IPS DF 6.9 (cell line): ENCODE data around the gene NCF2.

Source experiments
- DNase-seq: peaks from one replicate; pipeline ENCODE4 v3.0.0-alpha.2; 2013; ENCODE audit warnings: low read depth, low spot score
- H3K27ac ChIP-seq: one replicate; pipeline ENCODE4 v1.5.1; 2013; ENCODE audit warnings: low read length, control low read depth
- H3K27me3 ChIP-seq: 2 replicates; pipeline ENCODE4 v1.6.1; 2013; ENCODE audit warnings: mild to moderate bottlenecking, low read length; ENCODE audit not compliant: control insufficient read depth, insufficient read depth
- H3K36me3 ChIP-seq: 2 replicates; pipeline ENCODE4 v1.6.1; 2013; ENCODE audit warnings: low read length; ENCODE audit not compliant: control insufficient read depth, insufficient read depth
- H3K4me1 ChIP-seq: 2 replicates; pipeline ENCODE4 v1.6.1; 2013; ENCODE audit warnings: low read length; ENCODE audit not compliant: control insufficient read depth, insufficient read depth
- H3K4me3 ChIP-seq: 2 replicates; pipeline ENCODE4 v1.5.1; 2013; ENCODE audit warnings: mild to moderate bottlenecking, low read length
- H3K9me3 ChIP-seq: 2 replicates; pipeline ENCODE4 v1.6.1; 2013; ENCODE audit warnings: low read length, inconsistent platforms; ENCODE audit not compliant: control insufficient read depth, insufficient read depth
- WGBS: extraction: QIAGEN DNeasy Blood & Tissue Kit; methylation state at CpG from one replicate; pipeline ENCODE4 v1.1.7; 2013; ENCODE audit warnings: mixed read lengths, missing lambda C conversion rate; ENCODE audit not compliant: insufficient read length, insufficient coverage; 5-methylcytosine and 5-hydroxymethylcytosine counted together

The NCF2 gene

GRCh38 chr1:183590244-183591191 lies at the start of gene NCF2:
NCF2 (minus strand) TSS chr1:183590459; CDS start chr1:183590329, 130 bp downstream.
- no peaks in the 10 kb centered on the region for H3K27me3 ChIP-seq
- no peaks in the 10 kb centered on the region for H3K36me3 ChIP-seq
- DNase-seq = no peak
- no peak within 1 kb of the TSS for H3K27ac ChIP-seq
- no peaks in the 10 kb centered on the region for H3K9me3 ChIP-seq
- H3K4me1 ChIP-seq = peaks cover 7% of the 10 kb centered on the region
- no CpG with 5 or more reads among the region's 6 CpGs for WGBS
- no peak within 1 kb of the TSS for H3K4me3 ChIP-seq

DNA sequence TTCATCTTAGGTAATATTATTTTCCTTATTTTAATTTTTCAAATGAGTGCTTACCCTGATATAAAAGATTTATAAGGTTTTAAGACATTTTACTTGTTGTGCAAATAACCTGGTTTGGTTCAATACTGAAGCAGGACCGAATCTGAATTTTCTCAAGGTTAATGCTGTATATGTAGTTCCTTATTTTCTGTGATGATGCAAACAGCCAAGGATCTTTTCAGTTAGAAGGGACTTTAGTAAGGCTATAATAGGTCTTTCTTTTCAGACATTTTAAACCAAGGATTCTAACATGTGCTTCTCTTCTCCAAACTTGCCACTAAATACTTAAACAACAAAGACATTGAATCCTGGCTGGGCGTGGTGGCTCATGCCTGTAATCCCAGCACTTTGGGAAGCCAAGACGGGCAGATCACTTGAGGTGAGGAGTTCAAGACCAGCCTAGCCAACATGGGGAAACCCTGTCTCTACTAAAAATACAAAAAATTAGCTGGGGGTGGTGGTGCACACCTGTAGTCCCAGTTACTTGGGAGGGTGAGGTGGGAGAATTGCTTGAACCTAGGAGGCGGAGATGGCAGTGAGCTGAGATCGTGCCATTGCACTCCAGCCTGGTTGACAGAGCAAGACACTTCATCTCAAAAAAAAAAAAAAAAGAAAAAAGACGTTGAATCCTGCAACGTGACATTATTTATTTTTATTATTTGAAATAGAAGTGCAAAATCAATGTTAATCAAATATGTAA lies 48.6 kb upstream of the NCF2 start:
- no CpG with 5 or more reads among the region's 7 CpGs for WGBS
- Histone ChIP-seq H3K27ac (no peak overlapping the region), H3K9me3 (no peaks in the 10 kb centered on the region), H3K27me3 (no peaks in the 10 kb centered on the region), H3K36me3 (no peaks in the 10 kb centered on the region), H3K4me1 (no peaks in the 10 kb centered on the region), H3K4me3 (no peak overlapping the region)
- no peak for DNase-seq

DNA sequence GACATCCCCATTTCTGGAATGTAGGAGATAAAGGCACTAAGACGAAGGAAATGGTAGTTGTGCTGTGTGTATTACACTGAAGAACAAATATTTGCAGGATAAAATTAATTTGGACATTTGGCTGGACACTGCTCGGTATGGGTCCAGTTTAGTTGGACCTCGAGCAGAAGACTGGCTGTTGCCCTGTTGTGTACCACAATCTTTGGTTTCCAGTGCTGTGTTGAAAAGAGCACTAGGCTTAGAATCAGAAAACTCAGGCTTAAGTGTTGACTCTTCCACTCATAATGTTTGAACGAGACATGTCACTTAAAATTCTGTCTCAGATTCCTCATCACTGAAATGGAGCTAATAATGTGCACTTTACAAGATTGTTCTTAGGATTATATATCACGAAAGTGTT lies 46.5 kb upstream of the NCF2 start:
- H3K4me1 ChIP-seq = no peaks in the 10 kb centered on the region
- H3K9me3 ChIP-seq = no peaks in the 10 kb centered on the region
- no CpG with 5 or more reads among the region's 5 CpGs for WGBS
- H3K27me3 ChIP-seq = no peaks in the 10 kb centered on the region
- no peak overlapping the region for H3K4me3 ChIP-seq
- H3K36me3 ChIP-seq = no peaks in the 10 kb centered on the region
- H3K27ac ChIP-seq = no peak overlapping the region
- DNase-seq = no peak

- no CpG with 5 or more reads among the region's 15 CpGs for WGBS
- H3K4me1 ChIP-seq = no peaks in the 10 kb centered on the region
- no peak overlapping the region for H3K27ac ChIP-seq
- no peak for DNase-seq
- H3K27me3 ChIP-seq = no peaks in the 10 kb centered on the region
- H3K9me3 ChIP-seq = no peaks in the 10 kb centered on the region
- peak overlapping the region; percentile 83; the same call in 1 of the 2 replicates for H3K4me3 ChIP-seq
- no peaks in the 10 kb centered on the region for H3K36me3 ChIP-seq
These were observed 46.0 kb upstream of the NCF2 start for GRCh38 chr1:183636334-183636682.

GRCh38 chr1:183635606-183636333 lies 45.5 kb upstream of the NCF2 start, which contains the start of gene ARPC5:
ARPC5 (minus strand) TSS chr1:183635783; CDS start chr1:183635659, 124 bp downstream.
- no peaks in the 10 kb centered on the region for H3K4me1 ChIP-seq
- H3K27me3 ChIP-seq = no peaks in the 10 kb centered on the region
- no peaks in the 10 kb centered on the region for H3K9me3 ChIP-seq
- WGBS = no CpG with 5 or more reads among the region's 65 CpGs
- peak; percentile 83 for DNase-seq
- H3K4me3 ChIP-seq = peak within 1 kb of the TSS; percentile 83
- H3K36me3 ChIP-seq = no peaks in the 10 kb centered on the region
- H3K27ac ChIP-seq = no peak within 1 kb of the TSS

GRCh38 chr1:183635099-183635605 lies 44.9 kb upstream of the NCF2 start:
- WGBS = no CpG with 5 or more reads among the region's 42 CpGs
- no peak for DNase-seq
- H3K27ac ChIP-seq = no peak overlapping the region
- H3K4me3 ChIP-seq = peak overlapping the region; percentile 83
- no peaks in the 10 kb centered on the region for H3K36me3 ChIP-seq
- no peaks in the 10 kb centered on the region for H3K4me1 ChIP-seq
- no peaks in the 10 kb centered on the region for H3K9me3 ChIP-seq
- no peaks in the 10 kb centered on the region for H3K27me3 ChIP-seq

DNA sequence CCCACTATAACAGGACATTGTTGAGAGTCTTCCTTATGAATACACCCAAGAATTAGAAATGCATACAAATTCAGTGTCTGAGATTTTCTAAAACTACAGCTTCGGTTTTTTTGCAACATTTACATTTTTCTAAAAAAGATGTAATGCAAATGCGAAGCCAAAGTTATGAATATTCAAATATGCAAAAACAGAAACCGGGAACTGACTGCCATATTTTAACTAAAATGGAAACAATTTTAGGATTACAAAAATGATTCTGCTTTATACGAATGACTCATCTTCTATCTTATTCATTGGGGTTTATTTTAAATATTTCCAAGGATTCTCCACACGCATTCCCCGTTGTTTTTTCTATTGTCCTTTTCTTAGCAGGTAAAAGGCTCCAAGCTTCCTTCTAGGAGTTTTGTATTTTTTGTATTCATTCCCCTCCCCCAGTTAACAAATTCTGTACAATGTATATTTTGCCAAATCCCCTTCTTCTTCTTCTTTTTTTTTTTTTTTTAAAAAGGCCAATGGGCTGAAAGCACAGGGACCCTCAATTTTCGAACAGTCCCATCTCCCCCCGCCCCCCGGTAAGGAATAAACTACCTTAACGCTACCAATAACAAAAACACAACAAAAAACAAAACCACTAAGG lies 44.3 kb upstream of the NCF2 start:
- H3K27ac ChIP-seq = no peak overlapping the region
- no peak for DNase-seq
- no CpG with 5 or more reads among the region's 10 CpGs for WGBS

GRCh38 chr1:183633676-183634343 lies 43.6 kb upstream of the NCF2 start:
- H3K4me1 ChIP-seq = no peaks in the 10 kb centered on the region
- no peaks in the 10 kb centered on the region; the same call in 1 of the 2 replicates for H3K36me3 ChIP-seq
- H3K9me3 ChIP-seq = no peaks in the 10 kb centered on the region
- peak; percentile 43 for DNase-seq
- no peaks in the 10 kb centered on the region for H3K27me3 ChIP-seq
- no peak overlapping the region; the same call in 1 of the 2 replicates for H3K4me3 ChIP-seq
- WGBS = no CpG with 5 or more reads among the region's 1 CpG
- no peak overlapping the region for H3K27ac ChIP-seq

More for the DNA sequence above, 44.3 kb upstream of the NCF2 start:
- Histone ChIP-seq H3K9me3 (no peaks in the 10 kb centered on the region), H3K36me3 (no peaks in the 10 kb centered on the region), H3K4me3 (peak overlapping the region; percentile 83; the same call in 1 of the 2 replicates), H3K27me3 (no peaks in the 10 kb centered on the region), H3K4me1 (no peaks in the 10 kb centered on the region)

GRCh38 chr1:183632964-183633363 lies 42.7 kb upstream of the NCF2 start:
- H3K4me1 ChIP-seq = no peaks in the 10 kb centered on the region
- H3K27ac ChIP-seq = no peak overlapping the region
- no peaks in the 10 kb centered on the region for H3K27me3 ChIP-seq
- WGBS = no CpG with 5 or more reads among the region's 1 CpG
- no peak for DNase-seq
- H3K9me3 ChIP-seq = no peaks in the 10 kb centered on the region
- H3K4me3 ChIP-seq = no peak overlapping the region
- H3K36me3 ChIP-seq = no peaks in the 10 kb centered on the region; the same call in 1 of the 2 replicates
